GM12872 (cell line): ENCODE data around the gene ABI3BP.

Source experiments
- CTCF ChIP-seq: IDR thresholded peaks from 3 replicates; pipeline ENCODE4 v1.5.1; 2011; ENCODE audit warnings: low read depth, mild to moderate bottlenecking, low read length, moderate library complexity; ENCODE audit not compliant: insufficient read depth

ABI3BP gene

GRCh38 chr3:100782348-100782747 lies 210.9 kb downstream of the ABI3BP start:
- no peak for TF ChIP-seq CTCF

GRCh38 chr3:100781301-100781700 lies 211.9 kb downstream of the ABI3BP start:
- no peak for TF ChIP-seq CTCF

GRCh38 chr3:100780071-100780622 lies 213.1 kb downstream of the ABI3BP start:
- no peak for TF ChIP-seq CTCF

- TF ChIP-seq CTCF = no peak
Observed at GRCh38 chr3:100779480-100779879, 213.7 kb downstream of the ABI3BP start.

GRCh38 chr3:100777271-100777670 lies 215.9 kb downstream of the ABI3BP start:
- TF ChIP-seq CTCF = no peak

GRCh38 chr3:100776746-100777145 lies 216.5 kb downstream of the ABI3BP start:
- TF ChIP-seq CTCF = peak; percentile 35

- TF ChIP-seq CTCF = no peak
Observed at GRCh38 chr3:100776097-100776729, 217.0 kb downstream of the ABI3BP start.
